Neutrophil (primary cell): ENCODE data around the gene TRIM58.

ENCODE experiments used
- H3K27ac ChIP-seq: fragments of 200-600 bp; sonication (generic); 2 replicates; pipeline ENCODE4 v1.5.1; 2016; ENCODE audit warnings: mild to moderate bottlenecking, moderate library complexity
- H3K27me3 ChIP-seq: fragments of 200-600 bp; sonication (generic); 2 replicates; pipeline ENCODE4 v1.6.0; 2016; ENCODE audit warnings: mild to moderate bottlenecking
- H3K36me3 ChIP-seq: fragments of 200-600 bp; sonication (generic); 2 replicates; pipeline ENCODE4 v1.5.1; 2017
- H3K4me1 ChIP-seq, 2 experiments: fragments of 200-600 bp in 1 of 2; sonication (generic) in 1 of 2; 1 replicate in 1 of 2; 2 replicates in 1 of 2; pipeline versions ENCODE4 v1.5.1 to v1.6.1; 2013 to 2016; ENCODE audit warnings: low read depth in 1 of 2, low read length in 1 of 2, mild to moderate bottlenecking in 1 of 2, moderate library complexity in 1 of 2; ENCODE audit not compliant: control insufficient read depth in 1 of 2, insufficient read depth in 1 of 2
- H3K4me3 ChIP-seq, 2 experiments: fragments of 200-600 bp in 1 of 2; sonication (generic) in 1 of 2; 1 replicate in 1 of 2; 2 replicates in 1 of 2; pipeline ENCODE4 v1.5.1; 2013 to 2016; ENCODE audit warnings: low read depth in 1 of 2, low read length in 1 of 2, mild to moderate bottlenecking in 1 of 2, moderate library complexity in 1 of 2
- H3K9me3 ChIP-seq: fragments of 200-600 bp; sonication (generic); 2 replicates; pipeline ENCODE4 v1.5.1; 2016
- TF ChIP-seq, protein P1 (sequence below): fragments of 200-600 bp; sonication (generic); IDR thresholded peaks from 2 replicates; pipeline ENCODE4 v1.5.1; 2016; ENCODE audit warnings: antibody characterized with exemption

Gene TRIM58

DNA sequence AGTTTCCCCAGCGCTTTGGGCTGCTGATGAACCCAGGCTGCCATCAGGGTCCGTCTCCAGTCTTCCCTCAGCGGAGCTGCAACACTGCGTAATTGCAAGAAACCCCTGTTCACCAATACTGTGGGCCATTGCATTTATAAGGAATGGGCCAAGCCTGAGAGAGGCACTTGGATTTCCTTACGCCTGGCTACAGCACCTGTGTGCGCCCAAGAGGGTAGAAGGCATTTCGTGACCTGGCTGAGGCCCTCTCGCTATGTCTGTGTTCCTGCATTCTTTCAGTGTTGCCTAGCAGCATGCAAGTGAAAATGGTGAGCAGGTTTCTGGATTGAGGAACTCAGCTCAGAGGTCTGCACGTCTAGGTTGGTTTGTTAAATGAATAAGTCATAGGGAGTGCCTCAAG is 26.4 kb downstream of the TRIM58 start:
- TF ChIP-seq, protein P1, sequence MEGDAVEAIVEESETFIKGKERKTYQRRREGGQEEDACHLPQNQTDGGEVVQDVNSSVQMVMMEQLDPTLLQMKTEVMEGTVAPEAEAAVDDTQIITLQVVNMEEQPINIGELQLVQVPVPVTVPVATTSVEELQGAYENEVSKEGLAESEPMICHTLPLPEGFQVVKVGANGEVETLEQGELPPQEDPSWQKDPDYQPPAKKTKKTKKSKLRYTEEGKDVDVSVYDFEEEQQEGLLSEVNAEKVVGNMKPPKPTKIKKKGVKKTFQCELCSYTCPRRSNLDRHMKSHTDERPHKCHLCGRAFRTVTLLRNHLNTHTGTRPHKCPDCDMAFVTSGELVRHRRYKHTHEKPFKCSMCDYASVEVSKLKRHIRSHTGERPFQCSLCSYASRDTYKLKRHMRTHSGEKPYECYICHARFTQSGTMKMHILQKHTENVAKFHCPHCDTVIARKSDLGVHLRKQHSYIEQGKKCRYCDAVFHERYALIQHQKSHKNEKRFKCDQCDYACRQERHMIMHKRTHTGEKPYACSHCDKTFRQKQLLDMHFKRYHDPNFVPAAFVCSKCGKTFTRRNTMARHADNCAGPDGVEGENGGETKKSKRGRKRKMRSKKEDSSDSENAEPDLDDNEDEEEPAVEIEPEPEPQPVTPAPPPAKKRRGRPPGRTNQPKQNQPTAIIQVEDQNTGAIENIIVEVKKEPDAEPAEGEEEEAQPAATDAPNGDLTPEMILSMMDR, result no peak
- Histone ChIP-seq H3K27ac (no peak overlapping the region), H3K36me3 (no peaks in the 10 kb centered on the region), H3K4me3 (no peak overlapping the region), H3K4me1 (no peaks in the 10 kb centered on the region), H3K9me3 (no peaks in the 10 kb centered on the region), H3K27me3 (no peaks in the 10 kb centered on the region)

DNA sequence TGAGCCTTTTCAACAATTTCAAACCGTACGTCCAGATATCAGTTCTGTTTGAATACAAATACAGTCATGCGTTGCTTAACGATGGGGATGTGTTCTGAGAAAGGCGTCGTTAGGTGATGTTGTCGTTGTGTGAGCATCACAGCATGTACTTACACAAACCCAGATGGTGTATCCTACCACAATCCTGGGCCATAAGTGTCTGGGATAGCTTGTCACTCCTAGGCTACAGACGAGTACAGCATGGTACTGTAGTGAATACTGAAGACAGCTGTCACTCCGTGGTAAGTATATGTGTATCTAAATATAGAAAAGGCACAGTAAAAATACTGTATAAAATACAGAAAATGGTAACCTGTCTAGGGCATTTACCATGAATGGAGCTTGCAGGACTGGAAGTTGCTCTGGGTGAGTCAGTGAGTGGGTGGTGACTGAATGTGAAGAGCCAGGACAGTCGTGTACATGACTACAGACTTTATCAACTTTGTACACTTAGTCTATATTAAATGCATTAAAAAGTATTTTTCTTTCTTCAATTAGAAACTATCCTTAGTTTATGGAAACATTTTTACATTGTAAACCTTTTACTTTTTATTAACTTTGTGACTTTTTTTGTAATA is 27.9 kb downstream of the TRIM58 start:
- Histone ChIP-seq H3K27ac (no peak overlapping the region), H3K4me1 (no peaks in the 10 kb centered on the region), H3K9me3 (no peaks in the 10 kb centered on the region), H3K4me3 (no peak overlapping the region), H3K36me3 (no peaks in the 10 kb centered on the region), H3K27me3 (no peaks in the 10 kb centered on the region)
- TF ChIP-seq, protein P1, result no peak

DNA sequence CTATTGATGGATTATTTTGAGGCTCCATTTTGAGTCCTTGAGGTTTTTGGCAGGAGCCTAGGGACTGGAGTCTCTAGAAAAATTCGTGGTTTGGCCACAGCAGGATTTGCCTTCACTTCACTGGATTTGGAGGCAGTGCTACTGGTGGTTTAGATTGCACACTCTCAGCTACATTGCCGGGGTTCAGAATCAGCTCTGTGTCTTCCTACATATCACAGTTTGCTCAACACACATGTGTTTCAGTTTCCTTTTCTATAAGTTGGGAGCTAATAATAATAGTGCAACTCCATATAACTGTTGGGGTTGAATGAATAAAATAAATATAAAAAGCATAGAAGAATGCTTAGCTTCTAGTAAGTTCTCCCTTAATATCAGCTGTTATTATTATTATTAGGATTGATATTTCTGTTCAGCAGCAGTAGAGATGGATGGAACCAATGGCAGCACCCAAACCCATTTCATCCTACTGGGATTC is 38.2 kb downstream of the TRIM58 start, which contains the start of gene OR2W3:
TSS of gene OR2W3 (plus strand) at position 425 of the 475 bp plus-strand sequence. CDS start at position 425, 0 bp downstream.
- Histone ChIP-seq H3K36me3 (no peaks in the 10 kb centered on the region), H3K27me3 (no peaks in the 10 kb centered on the region), H3K4me1 (no peaks in the 10 kb centered on the region), H3K9me3 (no peaks in the 10 kb centered on the region), H3K4me3 (no peak within 1 kb of the TSS), H3K27ac (no peak within 1 kb of the TSS)
- TF ChIP-seq, protein P1, result no peak

DNA sequence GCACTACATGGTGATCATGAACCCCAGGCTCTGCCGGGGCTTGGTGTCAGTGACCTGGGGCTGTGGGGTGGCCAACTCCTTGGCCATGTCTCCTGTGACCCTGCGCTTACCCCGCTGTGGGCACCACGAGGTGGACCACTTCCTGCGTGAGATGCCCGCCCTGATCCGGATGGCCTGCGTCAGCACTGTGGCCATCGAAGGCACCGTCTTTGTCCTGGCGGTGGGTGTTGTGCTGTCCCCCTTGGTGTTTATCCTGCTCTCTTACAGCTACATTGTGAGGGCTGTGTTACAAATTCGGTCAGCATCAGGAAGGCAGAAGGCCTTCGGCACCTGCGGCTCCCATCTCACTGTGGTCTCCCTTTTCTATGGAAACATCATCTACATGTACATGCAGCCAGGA is 39.0 kb downstream of the TRIM58 start:
- H3K4me3 ChIP-seq, result no peak overlapping the region
- no peaks in the 10 kb centered on the region for H3K4me1 ChIP-seq
- H3K27me3 ChIP-seq, result no peaks in the 10 kb centered on the region
- no peaks in the 10 kb centered on the region for H3K9me3 ChIP-seq
- TF ChIP-seq, protein P1, result no peak
- no peak overlapping the region for H3K27ac ChIP-seq
- H3K36me3 ChIP-seq, result no peaks in the 10 kb centered on the region

DNA sequence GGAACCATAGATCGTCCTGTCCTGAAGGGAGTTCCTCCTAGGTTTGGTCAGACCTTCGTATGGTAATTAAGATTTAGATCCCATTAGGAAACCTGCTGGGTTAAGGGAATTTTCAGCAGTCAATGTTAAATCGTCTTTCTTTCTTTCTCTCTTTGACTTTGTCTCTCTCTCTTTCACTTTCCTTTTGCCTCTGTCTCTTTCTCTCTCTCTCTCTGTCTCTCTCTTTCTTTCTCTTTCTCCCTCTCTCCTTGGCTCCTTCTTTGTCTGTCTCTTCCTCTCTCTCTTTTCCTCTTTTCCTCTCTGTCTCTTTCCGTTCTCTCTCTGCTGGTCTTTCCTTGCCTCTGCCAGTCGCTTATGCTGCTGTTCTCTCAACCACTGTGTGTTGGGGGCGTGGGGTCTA is 47.1 kb downstream of the TRIM58 start:
- Histone ChIP-seq H3K27me3 (no peaks in the 10 kb centered on the region), H3K36me3 (no peaks in the 10 kb centered on the region), H3K9me3 (no peaks in the 10 kb centered on the region), H3K27ac (no peak overlapping the region), H3K4me1 (no peaks in the 10 kb centered on the region), H3K4me3 (no peak overlapping the region)
- TF ChIP-seq, protein P1, result no peak
